OCI-LY1 (cell line): ENCODE measurements around the gene FBN1.

Experiments used
- CTCF ChIP-seq: fragments of 200-600 bp; sonication (generic), shearing (Covaris generic); IDR thresholded peaks from 2 replicates; pipeline ENCODE4 v1.5.1; 2017; ENCODE audit warnings: mild to moderate bottlenecking, antibody characterized with exemption, low read length, moderate library complexity, mixed read lengths
- EZH2 ChIP-seq: fragments of 200-600 bp; sonication (generic), shearing (Covaris generic); IDR thresholded peaks from 2 replicates; pipeline ENCODE4 v1.8.0; 2017; ENCODE audit warnings: borderline replicate concordance, mixed run types, mild to moderate bottlenecking, antibody characterized with exemption, low read length, moderate library complexity, mixed read lengths

- TF ChIP-seq EZH2 (no peak), CTCF (no peak)
Observed at GRCh38 chr15:48630245-48630644, 15.3 kb downstream of the FBN1 start.
